Measurements from ENCODE around the gene ARSG.

The ARSG gene

GRCh38 chr17:68451670-68452354 lies 160.5 kb downstream of the ARSG start:
- no peak overlapping the region for H3K4me3 ChIP-seq
- TF ChIP-seq, protein P1, sequence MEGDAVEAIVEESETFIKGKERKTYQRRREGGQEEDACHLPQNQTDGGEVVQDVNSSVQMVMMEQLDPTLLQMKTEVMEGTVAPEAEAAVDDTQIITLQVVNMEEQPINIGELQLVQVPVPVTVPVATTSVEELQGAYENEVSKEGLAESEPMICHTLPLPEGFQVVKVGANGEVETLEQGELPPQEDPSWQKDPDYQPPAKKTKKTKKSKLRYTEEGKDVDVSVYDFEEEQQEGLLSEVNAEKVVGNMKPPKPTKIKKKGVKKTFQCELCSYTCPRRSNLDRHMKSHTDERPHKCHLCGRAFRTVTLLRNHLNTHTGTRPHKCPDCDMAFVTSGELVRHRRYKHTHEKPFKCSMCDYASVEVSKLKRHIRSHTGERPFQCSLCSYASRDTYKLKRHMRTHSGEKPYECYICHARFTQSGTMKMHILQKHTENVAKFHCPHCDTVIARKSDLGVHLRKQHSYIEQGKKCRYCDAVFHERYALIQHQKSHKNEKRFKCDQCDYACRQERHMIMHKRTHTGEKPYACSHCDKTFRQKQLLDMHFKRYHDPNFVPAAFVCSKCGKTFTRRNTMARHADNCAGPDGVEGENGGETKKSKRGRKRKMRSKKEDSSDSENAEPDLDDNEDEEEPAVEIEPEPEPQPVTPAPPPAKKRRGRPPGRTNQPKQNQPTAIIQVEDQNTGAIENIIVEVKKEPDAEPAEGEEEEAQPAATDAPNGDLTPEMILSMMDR (IDR thresholded peaks at IDR 0.05): no peak
- no peak overlapping the region for H3K27ac ChIP-seq
- DNase-seq (ENCODE audit: low spot score): no peak

- no peak for DNase-seq (ENCODE audit: low spot score)
- no peak overlapping the region for H3K27ac ChIP-seq
- TF ChIP-seq, protein P1 (IDR thresholded peaks at IDR 0.05): no peak
- no peak overlapping the region for H3K4me3 ChIP-seq
Measured at GRCh38 chr17:68452724-68453290, 161.5 kb downstream of the ARSG start.

GRCh38 chr17:68453991-68454665 lies 162.8 kb downstream of the ARSG start:
- TF ChIP-seq, protein P1 (IDR thresholded peaks at IDR 0.05): no peak
- Histone ChIP-seq H3K4me3 (no peak overlapping the region), H3K27ac (peak overlapping the region in 1 of 2 donors; percentile 20)
- DNase-seq (ENCODE audit: low spot score): no peak

DNA sequence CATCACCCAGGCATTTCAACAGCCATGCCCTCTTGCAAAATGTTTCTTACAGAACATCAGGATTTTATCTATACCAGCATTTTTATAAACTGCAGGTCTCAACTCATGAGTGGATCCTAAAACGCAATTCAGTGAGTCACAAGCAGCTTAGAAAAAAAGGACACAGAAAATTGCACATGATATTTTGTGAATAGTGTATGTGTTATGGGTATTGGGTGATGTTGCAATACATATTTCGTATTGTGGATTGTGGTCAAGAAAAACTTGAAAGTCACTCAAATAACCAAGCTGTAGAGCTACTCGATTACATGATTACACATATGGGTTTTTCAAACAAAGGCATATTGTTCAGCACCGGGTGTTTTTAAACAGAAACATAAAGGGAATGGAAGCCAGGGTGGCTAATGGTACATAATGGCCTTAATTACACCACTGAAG lies 164.6 kb downstream of the ARSG start:
- no peak for DNase-seq (ENCODE audit: low spot score)
- TF ChIP-seq, protein P1 (IDR thresholded peaks at IDR 0.05): no peak
- H3K4me3 ChIP-seq: peak overlapping the region; percentile 97
- H3K27ac ChIP-seq: peak overlapping the region; percentile 95 to 100

DNA sequence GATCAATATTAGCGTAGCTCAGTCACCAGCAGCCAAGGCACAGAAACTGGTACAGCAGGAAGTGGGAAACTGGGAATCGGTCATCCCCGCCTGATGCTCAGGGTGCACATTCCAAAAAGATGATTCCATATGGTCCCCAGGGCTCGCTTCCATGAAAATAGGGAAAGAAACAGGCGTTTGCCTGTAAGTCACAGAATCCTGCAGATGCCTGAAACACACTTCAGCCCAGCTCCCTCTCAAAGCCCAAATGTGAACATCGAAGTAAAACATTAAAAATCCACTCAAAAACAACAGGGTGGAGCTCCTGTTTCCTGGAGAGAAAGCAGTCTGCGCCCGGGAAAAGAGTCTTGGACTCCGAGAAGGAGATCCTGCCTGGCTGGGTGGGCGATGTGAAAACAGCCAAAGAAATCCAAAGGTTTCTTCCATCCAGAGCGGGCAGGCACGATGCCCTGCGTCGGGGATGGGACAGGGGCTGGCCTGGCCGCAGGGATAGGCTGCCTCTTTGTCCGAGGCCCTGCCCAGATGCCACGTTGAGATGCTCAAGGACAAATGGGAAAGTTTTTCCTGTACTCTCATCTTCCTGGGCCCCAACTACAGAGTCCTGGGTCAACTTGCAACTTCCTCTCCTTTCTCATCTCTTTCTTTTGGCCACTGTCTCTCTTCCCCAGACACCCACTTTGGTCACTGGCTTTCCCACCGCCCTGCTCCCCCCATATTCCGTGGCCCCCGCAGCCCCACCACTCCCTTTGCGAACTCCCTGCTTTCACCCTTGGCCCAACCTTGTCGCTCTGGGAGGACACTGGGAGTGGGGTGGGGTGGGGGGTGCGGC lies 165.3 kb downstream of the ARSG start:
- H3K27ac ChIP-seq: peak overlapping the region; percentile 95 to 100
- TF ChIP-seq, protein P1 (IDR thresholded peaks at IDR 0.05): no peak
- DNase-seq (ENCODE audit: low spot score): peak; percentile 91
- H3K4me3 ChIP-seq: peak overlapping the region; percentile 97

- TF ChIP-seq, protein P1 (IDR thresholded peaks at IDR 0.05): no peak
- peak within 1 kb of the TSS; percentile 95 to 100 for H3K27ac ChIP-seq
- peak; percentile 86 for DNase-seq (ENCODE audit: low spot score)
- H3K4me3 ChIP-seq: peak within 1 kb of the TSS; percentile 97
Measured at GRCh38 chr17:68457168-68457538, 165.9 kb downstream of the ARSG start, which contains the start of gene WIPI1. TSS of gene WIPI1 (minus strand) at chr17:68457496. CDS start at chr17:68457421, 75 bp downstream.
